ENCODE measurements around the gene FAM90A26. TPM values are rescaled to one million over a fixed set of nuclear protein-coding genes. Genes with fewer than 3 reads are reported as not detected.
"Not testable (repeated sequence)": the region's sequence is repeated elsewhere in the genome, so short reads cannot be mapped to it uniquely, and the experiment has no call there.

Gene FAM90A26
- total RNA-seq (2014; rRNA removed; shearing (Covaris generic)): not detected in 2 replicates

GRCh38 chr4:9169791-9170459, at the start of gene FAM90A26:
FAM90A26 (plus strand) TSS chr4:9170409; CDS start chr4:9173173, 2,764 bp downstream.
- DNase-seq (ENCODE audit: low spot score): not testable (repeated sequence)

GRCh38 chr4:9122711-9123110, 47.5 kb upstream of the FAM90A26 start:
- not testable (repeated sequence) for DNase-seq (ENCODE audit: low spot score)

GRCh38 chr4:9123572-9124007, 46.6 kb upstream of the FAM90A26 start:
- DNase-seq (ENCODE audit: low spot score): peak; percentile 52

GRCh38 chr4:9125601-9126161, 44.5 kb upstream of the FAM90A26 start:
- not testable (repeated sequence) for DNase-seq (ENCODE audit: low spot score)

GRCh38 chr4:9131420-9131819, 38.8 kb upstream of the FAM90A26 start:
- DNase-seq (ENCODE audit: low spot score): not testable (repeated sequence)

GRCh38 chr4:9132849-9133248, 37.4 kb upstream of the FAM90A26 start:
- DNase-seq (ENCODE audit: low spot score): not testable (repeated sequence)

- not testable (repeated sequence) for DNase-seq (ENCODE audit: low spot score)
Observed at GRCh38 chr4:9134011-9134410, 36.2 kb upstream of the FAM90A26 start.

GRCh38 chr4:9134556-9134955, 35.7 kb upstream of the FAM90A26 start:
- not testable (repeated sequence) for DNase-seq (ENCODE audit: low spot score)

GRCh38 chr4:9141050-9141449, 29.2 kb upstream of the FAM90A26 start:
- DNase-seq (ENCODE audit: low spot score): not testable (repeated sequence)

GRCh38 chr4:9142786-9143185, 27.4 kb upstream of the FAM90A26 start:
- DNase-seq (ENCODE audit: low spot score): not testable (repeated sequence)

GRCh38 chr4:9143421-9144080, 26.7 kb upstream of the FAM90A26 start:
- DNase-seq (ENCODE audit: low spot score): no peak

GRCh38 chr4:9146967-9147366, 23.2 kb upstream of the FAM90A26 start:
- DNase-seq (ENCODE audit: low spot score): no peak

- DNase-seq (ENCODE audit: low spot score): not testable (repeated sequence)
Observed at GRCh38 chr4:9147368-9147767, 22.8 kb upstream of the FAM90A26 start.

GRCh38 chr4:9148611-9149409, 21.4 kb upstream of the FAM90A26 start:
- DNase-seq (ENCODE audit: low spot score): peak; percentile 31

GRCh38 chr4:9151809-9152179, 18.4 kb upstream of the FAM90A26 start:
- not testable (repeated sequence) for DNase-seq (ENCODE audit: low spot score)

- DNase-seq (ENCODE audit: low spot score): peak; percentile 96
Observed at GRCh38 chr4:9152180-9153007, 17.8 kb upstream of the FAM90A26 start.

- DNase-seq (ENCODE audit: low spot score): peak; percentile 98
Observed at GRCh38 chr4:9153008-9153570, 17.1 kb upstream of the FAM90A26 start.

- DNase-seq (ENCODE audit: low spot score): not testable (repeated sequence)
Observed at GRCh38 chr4:9153571-9154157, 16.5 kb upstream of the FAM90A26 start.

- not testable (repeated sequence) for DNase-seq (ENCODE audit: low spot score)
Observed at GRCh38 chr4:9155101-9155886, 14.9 kb upstream of the FAM90A26 start.
